Right cardiac atrium (tissue), 5 donors: ENCODE measurements around the gene EHMT1. TPM values are rescaled to one million over a fixed set of nuclear protein-coding genes. Genes with fewer than 3 reads are reported as not detected.
A peak's percentile ranks its signal among the peaks of the same experiment; 100 is the strongest.

Experiments
- ATAC-seq, 2 donors: fragments of 200-7000 bp; cut with Tn5 transposase; one replicate each; pipeline versions ENCODE4 v1.8.0 to v1.9.1; 2020; ENCODE audit warnings: moderate library complexity in 2 of 2, mild to moderate bottlenecking in 1 of 2
- DNase-seq, 3 donors: peaks; one replicate each; pipeline ENCODE4 v3.0.0-alpha.2; 2020
- H3K27ac ChIP-seq: one replicate; pipeline ENCODE4 v1.5.1; 2013; ENCODE audit warnings: mild to moderate bottlenecking, low read length, control low read depth, moderate library complexity
- H3K27me3 ChIP-seq: one replicate; pipeline ENCODE4 v1.6.1; 2013; ENCODE audit not compliant: control insufficient read depth, insufficient read depth
- H3K4me1 ChIP-seq: one replicate; pipeline ENCODE4 v1.6.1; 2013; ENCODE audit warnings: low read length; ENCODE audit not compliant: control insufficient read depth, insufficient read depth
- H3K4me3 ChIP-seq: one replicate; pipeline ENCODE4 v1.5.1; 2013; ENCODE audit warnings: low read length, control low read depth
- H3K9me3 ChIP-seq: one replicate; pipeline ENCODE4 v1.6.1; 2013; ENCODE audit warnings: low read length; ENCODE audit not compliant: control insufficient read depth
- WGBS: extraction: QIAGEN DNeasy Blood & Tissue Kit; methylation state at CpG from one replicate; pipeline ENCODE4 v1.1.7; 2013; 5-methylcytosine and 5-hydroxymethylcytosine counted together
- intact Hi-C, 4 donors: fragments of 100-400 bp; cut with DNase I; formaldehyde crosslinking; loops; one replicate each; pipeline versions ENCODE4 v1.11.0 to v1.14.0; 2022 to 2023
- polyA plus RNA-seq: library from polyadenylated mRNA; stranded (reverse); fragments of 200-250 nt; gene quantifications from one replicate; pipeline ENCODE4 v1.2.3, GENCODE V29; 2013
- total RNA-seq, 4 donors: library from RNA; stranded (reverse); fragmentation: NEBNext Ultra II Directional; extraction: Animal tissue kit (Norgen Biotek cat#: 25700); gene quantifications; one replicate each; pipeline ENCODE4 v1.2.1, GENCODE V29; 2021
- donor health status: healthy with polysubstance abuse.
- donor health status: DM: no; HTN: yes; CAD: no.
- donor health status: DM: no; HTN: no; CAD: no.
- donor health status: DM: no; HTN: yes; CAD: no; lungs with severe emphysema.
- donor health status: DM: yes; HTN: yes; CAD: no.

The EHMT1 gene
- total and polyA plus RNA-seq, 5 donors, result 23.3 to 38.6 (median 36.0) TPM

DNA sequence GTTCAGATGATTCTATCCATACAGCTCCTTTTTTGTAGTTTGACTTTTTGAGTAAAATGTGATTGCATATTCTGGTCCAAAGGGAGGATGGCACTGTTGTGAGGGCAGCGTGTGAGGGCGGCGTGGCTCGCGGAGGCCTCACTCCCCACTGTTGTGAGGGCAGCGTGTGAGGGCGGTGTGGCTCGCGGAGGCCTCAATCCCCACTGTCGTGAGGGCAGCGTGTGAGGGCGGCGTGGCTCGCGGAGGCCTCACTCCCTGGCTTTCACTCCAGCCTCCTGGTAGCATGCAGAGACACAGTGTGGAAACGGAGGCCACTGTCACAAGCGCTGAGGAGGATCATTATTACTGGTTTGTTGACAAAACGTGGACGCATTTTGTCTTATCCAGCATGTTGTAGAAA lies 79.0 kb downstream of the EHMT1 start:
- H3K27me3 ChIP-seq, result no peaks in the 10 kb centered on the region
- ATAC-seq, result no peak
- H3K4me3 ChIP-seq, result no peak overlapping the region
- intact Hi-C loops, result no loop called here
- no peak overlapping the region for H3K27ac ChIP-seq
- DNase-seq, result no peak
- H3K9me3 ChIP-seq, result no peaks in the 10 kb centered on the region
- peaks cover 1% of the 10 kb centered on the region for H3K4me1 ChIP-seq
- WGBS, result 94% methylated on average over 19 of the region's 19 CpGs

DNA sequence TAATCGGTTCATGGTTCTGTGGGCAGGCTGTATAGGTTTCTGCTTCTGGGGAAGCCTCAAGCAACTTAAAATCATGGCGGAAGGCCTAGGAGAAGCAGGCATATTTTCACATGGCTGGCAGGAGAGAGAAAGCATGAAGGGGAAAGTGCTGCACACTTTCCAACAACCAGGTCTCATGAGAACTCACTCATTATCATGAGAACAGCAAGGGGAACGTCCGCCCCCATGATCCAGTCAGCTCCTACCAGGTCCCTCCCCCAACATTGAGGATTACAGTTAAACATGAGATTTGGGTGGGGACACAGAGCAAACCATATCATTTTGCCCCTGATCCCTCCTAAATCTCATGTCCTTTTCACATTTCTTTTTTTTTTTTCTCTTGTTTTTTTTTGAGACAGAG lies 82.1 kb downstream of the EHMT1 start:
- intact Hi-C loops, result no loop called here
- H3K9me3 ChIP-seq, result no peaks in the 10 kb centered on the region

DNA sequence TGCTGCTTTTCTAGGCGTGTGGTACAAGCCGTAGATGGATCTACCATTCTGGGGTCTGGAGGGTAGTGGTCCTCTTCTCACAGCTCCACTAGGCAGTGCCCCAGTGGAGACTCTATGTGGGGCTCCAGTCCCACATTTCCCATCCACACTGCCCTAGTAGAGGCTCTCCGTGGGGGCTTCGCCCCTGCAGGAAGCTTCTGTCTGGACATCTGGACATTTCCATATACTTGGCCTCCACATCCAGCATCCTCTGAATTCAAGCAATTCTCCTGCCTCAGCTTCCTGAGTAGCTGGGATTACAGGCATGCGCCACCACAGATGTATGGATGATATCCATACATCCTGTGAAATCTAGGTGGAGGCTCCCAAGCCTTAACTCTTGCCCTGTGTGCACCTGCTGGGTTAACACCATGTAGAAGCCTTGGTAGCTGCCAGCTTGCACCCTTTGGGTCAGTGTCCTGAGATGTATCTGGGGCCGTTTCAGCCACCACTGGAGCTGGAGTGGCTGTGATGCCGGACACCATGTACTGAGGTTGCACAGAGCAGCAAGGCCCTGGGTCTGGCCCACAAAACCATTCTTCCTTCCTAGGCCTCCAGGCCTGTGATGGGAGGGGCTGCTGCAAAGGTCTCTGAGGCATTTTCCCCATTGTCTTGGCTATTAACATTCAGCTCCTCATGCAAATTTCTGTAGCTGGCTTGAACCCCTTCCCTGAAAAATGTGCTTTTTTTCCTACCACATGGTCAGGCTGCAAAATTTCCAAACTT lies 84.0 kb downstream of the EHMT1 start:
- Histone ChIP-seq H3K27me3 (no peaks in the 10 kb centered on the region), H3K4me1 (no peaks in the 10 kb centered on the region), H3K4me3 (no peak overlapping the region), H3K9me3 (no peaks in the 10 kb centered on the region), H3K27ac (no peak overlapping the region)
- WGBS, result 98% methylated on average over 7 of the region's 7 CpGs
- intact Hi-C loops, result no loop called here
- no peak for DNase-seq
- ATAC-seq, result no peak

More for the DNA sequence above, 82.1 kb downstream of the EHMT1 start:
- Histone ChIP-seq H3K27me3 (no peaks in the 10 kb centered on the region), H3K27ac (no peak overlapping the region), H3K4me1 (no peaks in the 10 kb centered on the region), H3K4me3 (no peak overlapping the region)
- ATAC-seq (no peak), DNase-seq (no peak)
- 80% methylated on average over 4 of the region's 4 CpGs for WGBS

DNA sequence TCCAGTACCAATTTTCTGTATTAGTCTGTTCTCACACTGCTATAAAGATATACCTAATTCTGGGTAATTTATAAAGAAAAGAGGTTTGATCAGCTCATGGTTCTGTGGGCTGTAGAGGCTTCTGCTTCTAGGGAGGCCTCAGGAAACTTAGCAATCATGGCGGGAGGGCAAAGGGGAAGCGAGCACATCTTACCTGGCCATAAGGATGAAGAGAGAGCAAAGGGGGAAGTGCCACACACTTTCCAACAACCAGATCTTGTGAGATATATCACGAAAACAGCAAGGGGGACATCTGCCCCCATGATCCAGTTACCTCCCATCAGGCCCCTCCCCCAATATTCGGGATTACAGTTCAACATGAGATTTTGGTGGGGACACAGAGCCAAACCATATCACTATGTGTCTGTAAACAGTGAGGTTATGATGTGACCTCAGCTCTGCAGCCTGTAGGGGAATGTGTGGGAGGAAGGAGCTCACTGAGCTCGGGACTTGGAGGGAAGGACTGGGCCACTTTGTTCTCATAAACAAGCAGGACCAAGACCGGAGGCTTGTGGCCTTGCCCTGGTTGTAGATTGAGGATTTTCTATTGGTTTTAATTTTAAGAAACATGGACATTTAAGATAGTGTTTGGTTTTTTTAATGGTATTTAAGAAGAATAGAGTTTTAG lies 85.2 kb downstream of the EHMT1 start:
- intact Hi-C loops, result no loop called here
- Histone ChIP-seq H3K4me1 (no peaks in the 10 kb centered on the region), H3K27ac (no peak overlapping the region), H3K4me3 (no peak overlapping the region), H3K9me3 (no peaks in the 10 kb centered on the region), H3K27me3 (no peaks in the 10 kb centered on the region)
- ATAC-seq (no peak), DNase-seq (no peak)
- WGBS, result 74% methylated on average over 6 of the region's 6 CpGs

DNA sequence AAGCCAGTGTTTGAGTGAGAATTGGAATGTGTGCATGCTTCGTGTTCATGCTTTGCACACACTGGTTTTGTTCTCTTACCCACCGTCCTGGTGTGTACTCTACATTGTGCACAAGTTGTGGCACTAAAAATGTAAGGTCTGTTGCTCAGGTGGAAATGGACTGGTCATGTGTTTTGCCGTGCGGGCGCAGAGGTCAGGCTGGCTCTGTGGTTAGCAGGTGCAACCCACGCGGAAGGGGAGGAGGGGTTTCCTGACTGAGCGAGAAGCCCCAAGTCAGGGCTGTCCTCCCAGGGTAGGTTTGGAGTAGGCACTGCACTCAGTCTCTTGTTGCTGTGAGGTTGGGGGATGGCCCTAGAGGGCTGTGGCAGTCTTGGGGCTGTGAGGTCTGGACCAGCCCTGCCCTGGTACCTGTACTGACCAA lies 86.6 kb downstream of the EHMT1 start:
- ATAC-seq (peak; percentile 27 to 39), DNase-seq (no peak)
- H3K27me3 ChIP-seq, result no peaks in the 10 kb centered on the region
- WGBS, result 81% methylated on average over 8 of the region's 8 CpGs
- H3K4me1 ChIP-seq, result no peaks in the 10 kb centered on the region
- intact Hi-C loops, result no loop called here
- no peak overlapping the region for H3K27ac ChIP-seq
- no peak overlapping the region for H3K4me3 ChIP-seq
- H3K9me3 ChIP-seq, result no peaks in the 10 kb centered on the region

DNA sequence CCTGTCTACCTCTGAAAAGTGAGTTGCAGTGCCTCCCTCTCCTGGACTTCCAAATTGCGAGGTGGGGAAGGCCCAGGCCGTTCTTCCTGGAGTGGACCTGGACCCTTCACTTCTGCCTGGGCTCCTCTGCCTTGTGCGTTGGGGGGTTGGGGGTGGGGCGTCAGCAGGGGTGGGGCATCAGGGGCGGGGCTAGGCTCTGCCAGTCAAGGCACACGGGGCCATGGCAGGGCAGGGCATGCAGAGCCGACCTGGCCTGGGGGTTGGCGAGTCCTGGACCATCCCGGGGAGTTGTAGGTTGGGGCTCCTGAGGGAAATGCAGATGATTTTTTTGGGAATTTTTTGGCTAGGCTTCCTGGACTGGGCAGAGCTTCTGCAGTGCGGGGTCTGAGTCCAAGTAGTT lies 87.1 kb downstream of the EHMT1 start:
- DNase-seq, result no peak
- intact Hi-C loops, result no loop called here
- ATAC-seq, result no peak
- Histone ChIP-seq H3K4me1 (no peaks in the 10 kb centered on the region), H3K4me3 (no peak overlapping the region), H3K27ac (no peak overlapping the region), H3K9me3 (no peaks in the 10 kb centered on the region), H3K27me3 (no peaks in the 10 kb centered on the region)
- 68% methylated on average over 10 of the region's 10 CpGs for WGBS

DNA sequence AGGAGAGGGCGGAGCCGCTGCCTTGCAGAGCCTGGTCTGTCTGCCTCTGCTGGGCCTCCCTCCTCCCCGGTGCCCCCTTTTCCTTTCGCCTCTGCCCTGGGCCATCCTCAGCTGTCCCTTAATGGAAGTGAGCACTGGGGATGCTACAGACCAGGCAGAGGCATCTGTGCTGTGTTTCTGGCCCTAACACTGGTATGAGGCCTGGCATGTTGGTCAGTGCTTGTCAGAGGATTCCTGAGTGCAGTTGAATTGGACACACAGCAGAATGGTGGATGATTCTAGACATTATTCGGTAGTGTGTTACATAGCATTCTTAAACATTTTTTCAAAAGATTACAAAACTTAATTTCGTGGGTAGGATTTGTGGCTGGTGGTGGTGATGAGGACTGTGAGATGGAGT lies 88.6 kb downstream of the EHMT1 start:
- Histone ChIP-seq H3K4me1 (no peaks in the 10 kb centered on the region), H3K9me3 (no peaks in the 10 kb centered on the region), H3K27me3 (no peaks in the 10 kb centered on the region), H3K27ac (no peak overlapping the region), H3K4me3 (no peak overlapping the region)
- 92% methylated on average over 6 of the region's 6 CpGs for WGBS
- no peak for ATAC-seq
- intact Hi-C loops, result no loop called here
- DNase-seq, result no peak

DNA sequence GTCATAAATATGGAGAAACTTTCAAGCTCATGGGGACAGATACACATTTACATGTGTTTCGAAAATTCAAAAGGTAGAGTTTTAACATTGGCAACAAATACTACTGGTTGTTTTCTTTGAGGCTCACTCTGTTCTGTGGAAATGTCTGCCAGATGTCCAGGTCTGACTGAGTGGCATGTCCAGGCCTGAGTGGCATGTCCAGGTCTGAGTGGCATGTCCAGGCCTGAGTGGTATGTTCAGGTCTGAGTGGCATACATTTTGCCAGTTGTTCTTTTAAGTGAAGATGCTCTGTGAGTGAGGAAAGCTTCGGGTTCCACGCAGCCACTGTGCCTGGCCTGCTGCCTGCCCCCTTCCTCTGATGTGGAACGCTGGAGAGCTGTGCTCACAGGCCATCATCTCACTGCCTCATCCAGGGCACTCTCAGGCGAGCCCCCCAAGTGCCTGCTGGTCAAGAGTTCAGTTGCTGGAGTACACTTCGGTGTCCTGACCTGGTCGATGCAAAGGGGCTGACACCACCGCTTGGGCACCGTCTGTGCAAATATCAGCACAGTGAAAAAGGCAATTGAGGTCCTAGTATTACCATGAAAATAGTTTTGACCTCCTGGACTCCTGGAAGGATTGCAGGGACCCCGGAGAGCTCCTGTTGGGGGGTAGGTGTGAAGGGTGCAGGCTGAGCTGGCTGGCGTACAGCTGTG lies 89.9 kb downstream of the EHMT1 start:
- H3K27ac ChIP-seq, result no peak overlapping the region
- intact Hi-C loops, result no loop called here
- H3K4me1 ChIP-seq, result no peaks in the 10 kb centered on the region
- H3K27me3 ChIP-seq, result no peaks in the 10 kb centered on the region
- no peak for ATAC-seq
- no peak for DNase-seq
- 89% methylated on average over 11 of the region's 11 CpGs for WGBS
- no peaks in the 10 kb centered on the region for H3K9me3 ChIP-seq
- no peak overlapping the region for H3K4me3 ChIP-seq

DNA sequence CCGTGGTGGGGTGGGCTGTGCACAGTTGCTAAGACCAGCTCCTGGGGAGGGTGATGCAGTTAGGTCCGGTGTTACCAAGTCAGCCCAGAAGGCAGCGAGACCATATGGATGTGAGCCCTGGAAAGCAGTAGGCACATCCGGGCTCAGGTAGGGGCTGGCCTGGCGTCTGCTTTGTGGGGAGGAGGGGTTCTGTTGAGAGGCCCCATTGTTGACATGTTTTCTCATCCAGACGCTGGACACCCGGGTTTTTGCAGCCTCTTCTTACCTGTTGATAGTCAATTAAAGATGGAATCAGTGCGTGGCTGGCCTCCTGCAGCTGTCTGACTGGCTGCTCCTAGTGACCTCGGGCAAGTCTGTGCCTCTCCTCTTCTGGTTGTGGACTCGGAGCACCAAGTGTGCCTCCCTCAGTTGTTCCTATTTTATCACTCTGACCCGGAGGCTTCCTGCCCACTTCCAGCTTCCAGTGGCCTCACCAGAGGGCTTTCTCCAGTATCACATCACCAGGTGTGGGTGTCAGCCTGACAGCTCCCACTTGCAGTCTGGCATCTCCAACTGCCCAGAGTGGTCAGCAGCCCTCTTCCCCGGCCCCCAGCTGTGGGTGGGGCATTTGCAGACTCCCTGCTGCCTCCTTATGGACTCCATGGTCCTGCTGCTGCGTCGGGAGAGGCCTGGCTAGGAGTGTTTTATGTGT lies 90.8 kb downstream of the EHMT1 start:
- Histone ChIP-seq H3K27ac (no peak overlapping the region), H3K4me1 (no peaks in the 10 kb centered on the region), H3K27me3 (no peaks in the 10 kb centered on the region), H3K4me3 (no peak overlapping the region), H3K9me3 (no peaks in the 10 kb centered on the region)
- peak in 1 of 2 donors; percentile 27 for ATAC-seq
- intact Hi-C loops, result no loop called here
- WGBS, result 85% methylated on average over 14 of the region's 14 CpGs
- DNase-seq, result no peak

DNA sequence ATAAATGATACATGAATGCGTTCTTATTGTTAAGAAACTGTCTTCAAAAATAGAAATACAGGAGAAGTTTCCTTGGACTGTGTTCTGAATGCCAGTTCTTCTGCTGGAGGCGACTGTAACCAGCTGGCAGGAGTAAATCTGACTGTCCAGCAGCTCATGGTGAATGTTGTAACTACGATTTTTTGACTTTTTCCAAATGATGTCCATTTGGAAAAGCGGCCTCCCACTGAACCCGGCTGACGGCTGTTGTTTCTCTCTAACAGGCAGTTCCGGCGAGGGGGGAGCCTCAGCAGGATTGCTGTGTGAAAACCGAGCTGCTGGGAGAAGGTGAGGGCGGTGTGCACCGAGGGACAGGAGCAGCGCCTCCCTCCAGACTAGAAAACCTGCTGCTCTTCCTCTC lies 91.9 kb downstream of the EHMT1 start:
- intact Hi-C loops, result no loop called here
- WGBS, result 78% methylated on average over 12 of the region's 12 CpGs
- no peak overlapping the region for H3K27ac ChIP-seq
- ATAC-seq, result no peak
- H3K4me3 ChIP-seq, result no peak overlapping the region
- DNase-seq, result no peak
- H3K9me3 ChIP-seq, result no peaks in the 10 kb centered on the region
- peaks cover 2% of the 10 kb centered on the region for H3K4me1 ChIP-seq
- H3K27me3 ChIP-seq, result no peaks in the 10 kb centered on the region

DNA sequence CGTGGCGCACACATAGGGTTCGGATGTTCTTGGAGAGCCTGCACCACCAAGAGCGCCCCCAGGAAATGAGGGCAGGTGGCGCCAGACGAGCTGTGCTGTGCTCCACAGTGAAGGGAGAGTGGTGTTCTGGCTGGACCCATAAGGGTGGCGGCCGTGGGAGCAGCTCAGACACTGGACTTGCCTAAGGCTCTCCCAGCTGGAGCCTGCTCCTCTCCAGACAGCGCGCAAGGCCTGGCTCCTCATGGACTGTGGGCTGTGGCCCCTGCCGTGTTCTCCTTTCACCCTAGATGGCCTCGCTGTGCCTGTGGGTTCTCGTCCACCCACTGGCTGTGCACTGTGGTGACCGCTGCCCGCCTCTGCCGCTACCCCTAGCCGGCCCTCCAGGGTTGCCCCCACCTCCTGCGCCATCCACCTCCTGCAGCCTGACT lies 92.9 kb downstream of the EHMT1 start:
- WGBS, result 93% methylated on average over 18 of the region's 18 CpGs
- ATAC-seq (peak; percentile 19 to 32), DNase-seq (no peak)
- no peak overlapping the region for H3K4me3 ChIP-seq
- H3K9me3 ChIP-seq, result no peaks in the 10 kb centered on the region
- H3K27ac ChIP-seq, result no peak overlapping the region
- peaks cover 2% of the 10 kb centered on the region for H3K4me1 ChIP-seq
- no peaks in the 10 kb centered on the region for H3K27me3 ChIP-seq
- intact Hi-C loops, result no loop called here
